Measurements from ENCODE around the gene NEB. TPM values are rescaled to one million over a fixed set of nuclear protein-coding genes. Genes with fewer than 3 reads are reported as not detected.

Gene NEB
- total RNA-seq, 4 donors from 2014 or later = 0.07 to 0.47 (median 0.21) TPM

DNA sequence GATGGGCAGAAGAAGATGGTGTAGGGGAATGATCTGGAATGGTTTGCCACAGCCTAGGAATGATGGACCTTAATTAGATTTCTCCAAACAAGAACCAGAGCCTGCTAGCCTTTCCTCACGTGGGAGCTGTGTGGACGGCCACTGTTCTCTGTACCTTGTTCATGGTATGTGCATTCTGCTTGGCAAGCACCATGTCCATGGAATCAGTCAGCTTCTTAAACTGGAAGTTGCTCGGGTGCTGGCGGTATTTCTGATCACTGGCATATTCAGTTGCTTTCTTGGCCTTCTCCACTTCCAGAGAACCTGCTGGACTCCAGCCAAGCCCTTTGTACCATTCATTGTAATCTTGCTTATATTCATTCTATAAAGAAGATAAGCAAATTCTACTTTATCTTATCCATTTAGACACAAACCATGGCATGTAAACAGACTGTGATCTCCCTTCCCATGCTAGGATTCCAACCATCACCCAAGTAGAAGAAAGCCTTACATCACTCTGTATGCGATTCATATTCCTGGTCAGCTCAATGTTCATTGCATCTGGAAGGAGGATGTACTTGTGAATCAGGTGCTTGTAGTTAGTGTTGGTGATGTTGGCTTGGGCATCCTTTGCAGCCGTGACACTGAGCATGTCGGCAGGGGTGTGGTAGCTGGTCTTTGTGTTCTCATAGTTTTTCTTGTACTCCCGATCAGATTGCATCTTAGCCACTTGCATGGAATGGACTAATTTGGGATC is 78.4 kb downstream of the NEB start:
- H3K27me3 ChIP-seq = no peaks in the 10 kb centered on the region
- H3K36me3 ChIP-seq = no peaks in the 10 kb centered on the region
- WGBS, 2 donors (ENCODE audit: low coverage in 1 of 2) = 83 to 86% methylated on average over 3 to 8 of the region's 8 CpGs
- TF ChIP-seq POLR2AphosphoS5 (IDR thresholded peaks at IDR 0.05) = no peak
- TF ChIP-seq, protein P1, sequence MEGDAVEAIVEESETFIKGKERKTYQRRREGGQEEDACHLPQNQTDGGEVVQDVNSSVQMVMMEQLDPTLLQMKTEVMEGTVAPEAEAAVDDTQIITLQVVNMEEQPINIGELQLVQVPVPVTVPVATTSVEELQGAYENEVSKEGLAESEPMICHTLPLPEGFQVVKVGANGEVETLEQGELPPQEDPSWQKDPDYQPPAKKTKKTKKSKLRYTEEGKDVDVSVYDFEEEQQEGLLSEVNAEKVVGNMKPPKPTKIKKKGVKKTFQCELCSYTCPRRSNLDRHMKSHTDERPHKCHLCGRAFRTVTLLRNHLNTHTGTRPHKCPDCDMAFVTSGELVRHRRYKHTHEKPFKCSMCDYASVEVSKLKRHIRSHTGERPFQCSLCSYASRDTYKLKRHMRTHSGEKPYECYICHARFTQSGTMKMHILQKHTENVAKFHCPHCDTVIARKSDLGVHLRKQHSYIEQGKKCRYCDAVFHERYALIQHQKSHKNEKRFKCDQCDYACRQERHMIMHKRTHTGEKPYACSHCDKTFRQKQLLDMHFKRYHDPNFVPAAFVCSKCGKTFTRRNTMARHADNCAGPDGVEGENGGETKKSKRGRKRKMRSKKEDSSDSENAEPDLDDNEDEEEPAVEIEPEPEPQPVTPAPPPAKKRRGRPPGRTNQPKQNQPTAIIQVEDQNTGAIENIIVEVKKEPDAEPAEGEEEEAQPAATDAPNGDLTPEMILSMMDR (IDR thresholded peaks at IDR 0.05) = no peak
- no peak for TF ChIP-seq POLR2A (IDR thresholded peaks at IDR 0.05)
- TF ChIP-seq EP300 (IDR thresholded peaks at IDR 0.05) = no peak
- no peaks in the 10 kb centered on the region for H3K9me3 ChIP-seq
- H3K27ac ChIP-seq = no peak overlapping the region
- H3K4me1 ChIP-seq = no peaks in the 10 kb centered on the region
- H3K4me3 ChIP-seq = no peak overlapping the region
- no peak for ATAC-seq

DNA sequence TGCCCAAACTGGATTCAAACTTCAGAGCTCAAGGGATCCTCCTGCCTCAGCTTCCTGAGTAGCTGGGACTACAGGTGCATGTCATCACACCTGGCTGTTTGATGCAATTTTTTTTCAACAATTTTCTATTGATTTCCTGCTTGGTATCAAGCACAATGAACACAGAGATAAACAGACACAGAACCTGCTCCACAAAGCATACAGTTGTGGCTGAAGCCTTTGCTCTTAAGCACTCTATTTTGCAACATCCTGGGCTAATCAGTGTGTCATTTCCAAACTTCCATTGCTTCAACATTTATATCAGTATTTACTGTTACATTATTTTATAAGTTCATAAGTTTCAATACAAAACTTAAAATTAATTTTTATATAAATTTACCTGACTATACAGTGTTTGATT is 79.4 kb downstream of the NEB start:
- Histone ChIP-seq H3K4me1 (no peaks in the 10 kb centered on the region), H3K27me3 (no peaks in the 10 kb centered on the region), H3K27ac (no peak overlapping the region), H3K36me3 (no peaks in the 10 kb centered on the region), H3K4me3 (no peak overlapping the region), H3K9me3 (no peaks in the 10 kb centered on the region)
- no peak for TF ChIP-seq POLR2AphosphoS5 (IDR thresholded peaks at IDR 0.05)
- TF ChIP-seq POLR2A (IDR thresholded peaks at IDR 0.05) = no peak
- no peak for TF ChIP-seq EP300 (IDR thresholded peaks at IDR 0.05)
- TF ChIP-seq, protein P1 (IDR thresholded peaks at IDR 0.05) = no peak
- ATAC-seq = no peak

DNA sequence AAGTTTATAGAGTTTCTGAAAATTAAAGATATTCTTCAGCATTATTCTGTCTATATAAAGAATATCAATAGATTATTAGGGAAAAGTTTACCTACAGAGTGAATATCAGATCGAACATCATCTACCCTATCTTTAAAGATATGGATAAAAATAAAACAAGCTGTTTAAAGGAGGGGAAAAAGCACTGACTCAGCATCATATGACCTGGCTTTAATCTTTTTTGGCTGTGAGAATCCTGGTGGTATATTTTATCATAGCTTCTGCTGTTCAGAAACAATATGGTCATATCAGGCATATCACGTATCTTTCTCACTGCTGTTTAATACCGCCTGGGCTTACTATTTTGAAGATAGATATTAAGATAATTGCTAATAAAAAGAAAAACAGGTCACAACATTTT is 80.2 kb downstream of the NEB start:
- Histone ChIP-seq H3K4me3 (no peak overlapping the region), H3K27me3 (no peaks in the 10 kb centered on the region), H3K36me3 (no peaks in the 10 kb centered on the region), H3K9me3 (no peaks in the 10 kb centered on the region), H3K27ac (no peak overlapping the region), H3K4me1 (no peaks in the 10 kb centered on the region)
- no peak for ATAC-seq
- WGBS, 2 donors (ENCODE audit: low coverage in 1 of 2) = 89 to 100% methylated on average over 3 of the region's 3 CpGs
- TF ChIP-seq POLR2A (IDR thresholded peaks at IDR 0.05) (no peak), POLR2AphosphoS5 (IDR thresholded peaks at IDR 0.05) (no peak), EP300 (IDR thresholded peaks at IDR 0.05) (no peak)
- TF ChIP-seq, protein P1 (IDR thresholded peaks at IDR 0.05) = no peak

DNA sequence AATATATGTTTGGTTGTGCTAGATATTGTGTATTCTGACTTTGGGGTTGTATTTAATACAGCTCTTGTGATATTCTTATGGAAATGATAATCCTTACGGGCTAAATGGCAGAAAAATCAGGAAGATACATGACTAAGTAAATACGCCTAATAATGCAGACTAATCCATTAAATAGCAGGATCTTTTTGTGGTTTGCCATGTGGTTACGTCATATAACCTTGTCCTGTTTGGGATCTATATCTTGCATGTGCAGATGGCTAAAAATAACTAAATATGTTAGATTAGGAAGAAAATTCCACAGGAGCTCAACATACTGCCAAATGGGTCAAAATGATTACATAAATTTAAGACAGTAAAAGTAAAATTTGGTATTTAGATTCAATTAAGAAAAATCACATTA is 83.0 kb downstream of the NEB start:
- H3K4me1 ChIP-seq = no peaks in the 10 kb centered on the region
- peaks cover 0 to 21% (median 0%) of the 10 kb centered on the region in 3 donors for H3K9me3 ChIP-seq
- H3K27me3 ChIP-seq = no peaks in the 10 kb centered on the region
- 85 to 93% methylated on average over 2 to 3 of the region's 3 CpGs for WGBS, 2 donors (ENCODE audit: low coverage in 1 of 2)
- TF ChIP-seq, protein P1 (IDR thresholded peaks at IDR 0.05) = no peak
- TF ChIP-seq POLR2A (IDR thresholded peaks at IDR 0.05) (no peak), POLR2AphosphoS5 (IDR thresholded peaks at IDR 0.05) (no peak), EP300 (IDR thresholded peaks at IDR 0.05) (no peak)
- H3K4me3 ChIP-seq = no peak overlapping the region
- H3K36me3 ChIP-seq = no peaks in the 10 kb centered on the region
- H3K27ac ChIP-seq = no peak overlapping the region
- no peak for ATAC-seq

DNA sequence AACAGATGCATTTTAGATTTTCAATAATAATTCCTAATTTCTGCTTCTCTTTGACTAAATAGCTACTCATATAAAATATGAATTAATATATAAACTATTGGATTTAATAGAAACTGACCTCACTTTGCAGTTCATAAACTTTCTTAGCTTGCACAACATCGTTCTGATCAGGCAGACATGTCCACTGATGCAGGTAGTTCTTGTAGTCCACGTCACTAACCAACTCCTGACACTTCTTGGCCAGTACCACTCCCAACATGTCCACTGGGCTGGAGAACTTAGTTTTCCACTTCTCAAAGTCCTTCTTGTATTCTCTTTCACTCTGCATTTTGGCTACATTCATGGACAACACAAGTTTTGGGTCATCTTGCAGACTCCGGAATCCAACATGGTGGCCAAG is 83.8 kb downstream of the NEB start:
- TF ChIP-seq POLR2A (IDR thresholded peaks at IDR 0.05) (no peak), EP300 (IDR thresholded peaks at IDR 0.05) (no peak), POLR2AphosphoS5 (IDR thresholded peaks at IDR 0.05) (no peak)
- TF ChIP-seq, protein P1 (IDR thresholded peaks at IDR 0.05) = no peak
- WGBS, 2 donors (ENCODE audit: low coverage in 1 of 2) = 96 to 100% methylated on average over 2 to 3 of the region's 3 CpGs
- H3K4me3 ChIP-seq = no peak overlapping the region
- no peak for ATAC-seq
- no peaks in the 10 kb centered on the region for H3K27me3 ChIP-seq
- no peak overlapping the region for H3K27ac ChIP-seq
- no peaks in the 10 kb centered on the region for H3K36me3 ChIP-seq
- H3K9me3 ChIP-seq = peaks cover 0 to 21% (median 0%) of the 10 kb centered on the region in 3 donors
- H3K4me1 ChIP-seq = no peaks in the 10 kb centered on the region

Measured in gastroesophageal sphincter (tissue), 4 donors.